Measurements from ENCODE around the gene C9orf85.
A peak's percentile ranks its signal among the peaks of the same experiment; 100 is the strongest.
"Not testable (repeated sequence)": the region's sequence is repeated elsewhere in the genome, so short reads cannot be mapped to it uniquely, and the experiment has no call there.

C9orf85 gene

DNA sequence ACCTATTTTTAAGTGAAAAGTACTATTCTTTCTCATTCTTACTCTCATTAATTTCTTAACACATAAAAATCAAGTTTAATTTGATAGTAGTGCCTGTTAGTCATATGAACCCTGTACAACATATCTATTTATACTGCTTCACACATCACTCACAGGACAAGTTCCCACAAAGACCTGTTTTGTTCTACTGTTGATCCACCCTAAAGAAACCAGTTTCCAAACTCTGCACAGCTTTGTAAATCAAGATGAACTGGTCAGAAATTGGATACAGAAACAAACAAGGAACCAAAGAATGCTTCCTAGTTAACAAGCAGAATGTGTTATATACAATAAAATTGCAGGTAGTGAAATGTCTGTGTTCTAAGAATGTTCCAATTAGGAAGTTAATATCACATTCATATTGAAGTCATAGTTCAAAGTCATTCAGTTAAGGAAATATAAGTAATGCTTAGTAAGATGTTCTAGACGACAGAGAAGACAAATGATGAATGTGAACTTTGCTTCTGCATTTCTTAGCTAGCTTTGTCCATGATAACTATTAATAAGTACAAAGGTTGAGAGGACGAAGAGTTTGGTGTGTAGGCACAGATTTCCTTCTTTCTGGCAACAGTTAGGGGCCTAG lies 33.4 kb downstream of the C9orf85 start:
- DNase-seq: no peak

DNA sequence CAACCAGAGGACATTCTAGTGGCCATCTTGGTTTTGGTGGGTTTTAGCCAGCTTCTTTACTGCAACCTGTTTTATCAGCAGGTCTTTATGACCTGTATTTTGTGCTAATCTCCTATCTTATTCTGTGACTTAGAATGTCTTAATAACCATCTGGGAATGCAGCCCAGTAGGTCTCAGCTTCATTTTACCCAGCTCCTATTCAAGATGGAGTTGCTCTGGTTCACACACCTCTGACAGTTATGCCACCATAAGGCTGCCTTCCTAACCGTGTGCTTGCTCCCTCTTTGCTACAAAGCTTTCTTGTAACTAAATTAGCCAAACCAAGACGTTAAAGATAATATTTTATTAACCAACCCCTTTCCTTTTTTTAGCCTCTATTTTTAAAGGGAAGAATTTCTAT lies 43.2 kb downstream of the C9orf85 start:
- not testable (repeated sequence) for DNase-seq

DNA sequence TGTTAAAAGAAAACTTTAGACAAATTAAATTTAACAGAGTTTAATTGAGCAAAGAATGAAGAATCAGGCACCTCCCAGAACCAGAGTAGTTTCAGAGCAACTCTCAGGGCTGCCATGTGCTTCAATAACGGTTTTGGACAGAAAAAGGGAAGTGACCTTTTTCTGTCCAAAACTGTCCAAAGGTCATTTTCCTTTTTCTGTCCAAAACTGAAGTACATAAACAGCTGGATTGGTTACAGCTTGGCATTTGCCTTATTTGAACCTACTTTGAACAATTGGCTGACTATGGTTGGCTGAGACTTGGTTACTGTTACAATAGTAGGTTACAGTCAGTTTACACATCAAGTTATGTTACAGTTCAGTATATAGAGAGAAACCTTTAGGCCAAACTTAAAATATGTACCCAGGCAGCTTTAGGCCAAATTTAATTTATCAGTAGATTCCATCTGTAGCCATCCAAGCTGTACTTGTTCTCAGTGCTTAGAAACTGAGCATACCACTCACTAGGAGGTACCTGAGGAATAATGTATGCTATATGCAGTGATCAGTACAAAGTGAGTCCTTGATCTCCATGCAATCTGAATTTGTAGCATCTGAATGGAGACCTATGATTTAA lies 44.0 kb downstream of the C9orf85 start:
- DNase-seq: no peak

DNA sequence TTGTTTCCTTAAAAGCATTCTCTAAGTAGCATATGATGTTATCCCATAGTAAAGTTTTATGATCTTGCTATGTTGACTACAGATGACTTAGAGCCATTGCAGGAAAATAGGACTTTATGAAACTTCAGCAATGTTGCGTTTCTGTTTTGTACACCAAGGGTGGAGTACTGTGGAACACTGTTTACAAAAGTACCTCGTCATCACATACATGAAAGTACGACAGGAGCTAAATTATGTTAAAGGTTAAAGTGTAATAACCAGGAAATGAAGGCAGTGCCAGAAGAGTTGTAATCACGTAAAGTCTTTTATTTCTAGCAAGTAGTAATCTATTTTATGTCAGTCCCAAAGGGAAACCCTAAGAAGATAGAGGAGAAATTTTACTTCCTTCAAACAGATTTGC lies 50.9 kb downstream of the C9orf85 start:
- DNase-seq: no peak

DNA sequence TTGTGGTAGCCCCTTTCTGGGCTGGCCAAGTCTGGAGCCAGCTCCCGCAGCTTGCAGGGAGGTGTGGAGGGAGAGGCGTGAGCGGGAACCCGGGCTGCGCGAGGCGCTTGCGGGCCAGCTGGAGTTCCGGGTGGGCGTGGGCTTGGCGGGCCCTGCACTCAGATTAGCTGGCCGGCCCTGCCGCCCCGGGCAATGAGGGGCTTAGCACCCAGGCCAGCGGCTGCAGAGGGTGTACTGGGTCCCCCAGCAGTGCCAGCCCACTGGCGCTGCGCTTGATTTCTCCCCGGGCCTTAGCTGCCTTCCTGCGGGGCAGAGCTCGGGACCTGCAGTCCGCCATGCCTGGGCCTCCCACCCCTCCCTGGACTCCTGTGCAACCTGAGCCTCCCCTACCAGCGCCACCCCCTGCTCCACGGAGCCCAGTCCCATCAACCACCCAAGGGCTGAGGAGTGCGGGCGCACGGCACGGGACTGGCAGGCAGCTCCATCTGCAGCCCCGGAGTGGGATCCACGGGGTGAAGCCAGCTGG lies 52.1 kb downstream of the C9orf85 start:
- DNase-seq: not testable (repeated sequence)

DNA sequence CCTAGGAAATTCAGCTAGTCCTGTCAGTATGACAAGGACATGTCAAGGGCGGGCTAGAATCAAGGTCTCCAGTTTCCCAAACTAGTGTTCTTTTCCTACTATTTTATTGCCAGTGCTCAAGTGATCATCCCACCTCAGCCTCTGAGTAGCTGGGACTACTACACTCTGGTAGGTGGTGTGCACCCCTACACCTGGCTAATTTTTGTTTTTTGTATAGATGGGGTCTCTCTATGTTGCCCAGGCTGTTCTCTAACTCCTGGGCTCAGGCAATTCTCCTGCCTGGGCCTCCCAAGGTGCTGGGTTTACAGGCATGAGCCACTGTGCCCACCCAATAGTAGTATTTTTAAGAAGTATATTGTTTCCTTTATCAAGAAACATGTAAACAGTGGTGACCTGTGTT lies 54.0 kb downstream of the C9orf85 start:
- no peak for DNase-seq

DNA sequence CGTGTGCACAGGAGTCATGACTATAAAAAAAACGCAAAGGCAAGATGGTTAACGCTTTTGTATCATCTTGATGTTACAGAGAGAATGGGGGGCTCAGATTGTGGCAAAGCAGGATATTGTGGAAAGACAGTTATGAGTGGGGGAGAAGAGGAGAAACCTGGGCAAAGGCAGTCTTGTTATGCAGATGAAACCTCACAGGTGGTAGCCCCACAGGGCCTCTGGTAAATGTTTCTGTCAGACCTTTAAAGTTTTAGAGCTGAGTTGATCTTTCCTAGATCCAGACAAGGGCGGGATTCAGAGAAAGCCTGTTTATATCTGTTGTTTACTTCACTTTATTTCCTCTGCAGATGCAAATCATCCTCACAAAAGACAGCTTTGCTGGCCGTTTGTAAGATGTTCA lies 55.2 kb downstream of the C9orf85 start:
- no peak for DNase-seq

DNA sequence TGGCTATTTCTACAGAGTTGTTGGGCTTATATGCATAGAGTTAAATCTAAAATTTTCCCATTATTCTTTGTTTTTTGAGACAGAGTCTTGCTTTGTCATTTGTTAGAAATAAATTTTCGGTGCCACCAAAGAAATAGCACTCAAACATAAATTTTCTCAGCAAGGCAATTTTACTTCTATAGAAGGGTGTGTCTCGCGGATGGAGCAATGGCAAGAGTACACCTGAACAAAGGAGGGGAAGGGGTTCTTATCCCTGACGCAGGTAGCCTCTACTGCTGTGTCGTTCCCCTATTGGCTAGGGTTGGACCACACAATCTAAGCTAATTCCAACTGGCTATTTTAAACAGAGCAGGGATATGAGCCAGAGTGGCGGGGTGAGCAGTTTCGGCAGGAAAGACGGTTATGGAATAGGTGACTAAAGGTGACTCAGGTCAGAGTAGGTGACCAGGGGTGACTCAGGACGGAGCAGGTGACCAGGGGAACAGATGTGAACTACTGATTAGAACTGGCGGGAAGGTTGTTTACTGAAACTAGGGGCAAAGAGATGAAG lies 57.2 kb downstream of the C9orf85 start:
- DNase-seq: no peak

DNA sequence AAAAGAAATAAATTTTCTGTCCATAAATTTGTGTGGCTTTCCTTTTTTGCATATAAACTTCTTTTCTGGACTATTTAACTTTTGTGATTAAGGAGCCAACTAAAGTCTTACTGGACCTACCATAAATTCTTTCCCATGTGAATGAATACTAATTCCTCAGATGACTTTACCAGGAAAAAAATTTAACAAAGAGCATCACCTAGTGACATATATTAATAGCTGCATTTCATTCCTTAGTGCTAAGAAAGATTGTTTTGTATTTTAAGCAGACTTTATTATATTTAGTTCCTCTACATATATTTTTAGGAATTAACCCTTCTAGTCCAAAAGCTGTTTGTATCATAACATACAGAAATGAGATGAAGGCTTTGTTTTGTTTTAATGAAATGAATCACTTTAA lies 64.4 kb downstream of the C9orf85 start:
- DNase-seq: no peak

DNA sequence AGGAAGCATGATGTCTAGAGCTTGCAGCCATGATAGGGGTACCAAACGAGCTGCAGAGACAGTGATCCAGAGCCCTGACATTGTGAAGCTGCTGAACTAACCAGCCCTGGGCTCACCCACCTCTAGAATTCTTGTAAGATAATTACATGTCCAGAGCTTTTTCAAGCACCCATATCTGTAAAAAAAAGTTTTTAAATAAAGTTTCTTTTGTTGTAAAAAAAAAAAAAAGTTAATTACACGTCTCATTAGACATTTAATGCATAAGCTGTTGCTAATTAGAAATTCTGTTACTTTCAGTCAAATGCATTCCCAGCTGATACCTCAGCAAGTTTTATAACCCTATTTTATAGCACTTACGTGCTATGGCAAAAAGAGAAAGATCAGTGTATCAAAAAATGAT lies 65.6 kb downstream of the C9orf85 start:
- DNase-seq: no peak

DNA sequence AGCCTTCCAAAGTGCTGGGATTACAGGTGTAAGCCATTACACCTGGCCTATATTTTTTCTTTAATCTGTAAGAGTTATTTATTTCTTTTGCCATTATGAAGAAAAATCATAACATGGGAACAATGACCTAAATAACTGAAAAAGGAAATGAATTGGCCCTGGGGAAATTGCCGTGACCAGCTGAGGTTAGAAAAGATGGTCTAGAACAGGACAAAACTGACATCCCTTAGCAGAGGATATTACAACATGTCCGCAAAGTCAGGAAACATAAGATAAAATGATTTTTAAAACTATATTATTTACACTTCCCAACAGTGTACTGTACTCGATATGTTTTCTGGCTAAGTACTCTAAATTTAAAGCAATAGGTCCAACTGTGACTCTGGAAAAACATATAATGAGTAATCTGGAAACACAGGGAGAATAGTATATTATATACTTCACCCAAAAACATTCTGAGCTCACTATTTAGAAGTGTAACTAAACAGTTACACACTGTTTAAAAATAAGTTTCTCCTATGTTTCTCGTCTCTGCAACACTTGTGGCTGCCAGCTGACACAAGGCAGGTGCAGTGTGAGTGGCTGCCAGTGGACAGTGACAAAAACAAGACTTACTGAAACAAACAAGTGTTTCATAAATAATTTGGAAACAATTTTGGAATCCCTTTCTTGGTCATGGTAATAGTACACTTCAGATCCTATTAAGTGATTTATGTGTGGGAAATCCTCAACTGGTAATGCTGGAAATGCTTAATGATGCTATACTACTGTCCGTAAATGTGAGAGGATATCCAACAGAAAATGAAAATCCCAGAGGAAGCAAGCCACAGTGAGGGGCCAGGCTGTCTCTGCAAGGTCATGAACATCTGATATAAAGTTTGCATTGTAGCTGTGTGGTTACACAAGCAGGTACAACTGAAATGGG lies 69.1 kb downstream of the C9orf85 start:
- no peak for DNase-seq

DNA sequence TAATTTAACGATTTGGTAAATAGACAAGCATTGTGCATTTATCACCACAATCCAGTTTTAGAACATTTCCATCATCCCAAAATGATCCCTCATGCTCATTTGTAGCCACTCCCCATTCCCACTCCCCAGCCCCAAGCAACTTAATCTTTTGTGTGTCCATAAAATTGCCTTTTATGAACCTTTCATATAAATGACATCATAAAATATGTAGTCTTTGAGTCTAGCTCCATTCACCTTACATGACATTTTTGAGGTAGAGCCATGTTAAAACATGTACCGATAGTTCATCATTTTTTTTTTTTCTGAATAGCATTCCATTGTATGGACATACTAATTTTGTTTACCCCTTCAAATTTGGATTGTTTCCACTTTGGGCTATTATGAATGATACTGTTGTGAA lies 70.5 kb downstream of the C9orf85 start:
- DNase-seq: no peak

DNA sequence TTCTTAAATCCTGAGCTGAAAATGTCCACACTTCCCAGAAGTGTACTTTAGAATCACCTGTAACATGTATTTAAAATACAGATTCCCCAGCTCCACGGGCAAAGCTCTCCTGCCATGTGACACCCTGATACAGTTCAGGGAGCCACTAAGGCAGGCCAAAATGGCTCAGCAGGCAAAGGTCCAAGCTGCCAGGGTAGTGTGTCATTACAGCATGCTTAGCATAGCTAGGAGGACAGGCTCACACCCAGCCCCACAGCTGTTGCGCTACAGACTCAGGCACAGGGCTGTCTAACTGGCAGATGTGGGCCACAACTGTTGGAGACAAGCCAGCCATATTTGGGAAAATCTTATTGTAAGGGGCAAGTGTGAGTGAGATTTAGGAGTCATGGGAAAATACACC lies 73.0 kb downstream of the C9orf85 start:
- peak; percentile 28 for DNase-seq

DNA sequence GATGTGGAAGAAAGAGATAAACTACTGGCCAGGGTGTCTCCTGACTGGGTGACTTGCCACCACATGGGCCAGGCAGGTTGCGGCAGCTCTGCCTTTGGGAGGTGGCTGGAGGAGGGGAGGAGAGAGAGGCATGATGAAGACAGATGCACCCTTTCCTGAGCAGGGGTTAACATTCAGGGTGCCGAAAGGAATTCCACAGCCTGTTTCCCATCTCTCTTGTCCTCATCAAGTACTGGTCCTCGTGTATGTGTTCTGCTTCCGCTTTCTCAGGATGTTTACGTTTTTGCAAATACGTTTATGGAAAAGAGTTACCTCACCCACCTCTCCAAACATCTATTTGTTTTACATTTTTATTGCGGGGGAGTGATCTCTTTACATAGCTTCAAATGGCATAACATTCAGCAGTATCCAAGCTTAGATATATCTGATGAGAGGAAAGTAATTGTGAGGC lies 73.4 kb downstream of the C9orf85 start:
- no peak for DNase-seq

DNA sequence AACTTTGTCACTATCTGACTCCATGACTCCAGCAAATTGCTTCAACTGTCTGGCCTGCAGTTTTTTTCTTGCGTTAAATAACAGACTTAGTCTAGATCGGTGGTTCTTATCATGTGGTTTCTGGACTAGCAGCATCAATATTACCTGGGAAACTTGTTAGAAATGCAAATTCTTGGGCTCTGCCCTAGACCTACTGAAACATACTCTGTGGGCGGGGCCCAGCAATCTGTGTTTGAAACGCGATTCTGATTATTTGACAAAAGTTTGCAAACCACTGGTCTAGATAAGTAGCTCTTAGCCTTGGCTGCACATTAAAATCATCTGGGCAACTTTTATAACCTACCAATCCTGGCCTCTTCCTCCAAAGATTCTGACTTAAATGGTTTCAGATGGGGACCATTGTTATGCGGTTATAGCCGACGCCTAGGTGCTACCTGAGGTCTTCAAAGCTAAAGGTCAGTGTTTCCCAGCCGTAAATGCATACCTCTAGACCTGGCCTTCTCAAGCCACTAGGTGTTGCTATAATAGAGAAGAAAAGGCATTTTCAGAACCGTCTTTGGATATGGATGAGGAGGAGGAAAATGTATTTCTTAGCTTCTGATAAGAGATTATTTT lies 74.0 kb downstream of the C9orf85 start:
- no peak for DNase-seq

DNA sequence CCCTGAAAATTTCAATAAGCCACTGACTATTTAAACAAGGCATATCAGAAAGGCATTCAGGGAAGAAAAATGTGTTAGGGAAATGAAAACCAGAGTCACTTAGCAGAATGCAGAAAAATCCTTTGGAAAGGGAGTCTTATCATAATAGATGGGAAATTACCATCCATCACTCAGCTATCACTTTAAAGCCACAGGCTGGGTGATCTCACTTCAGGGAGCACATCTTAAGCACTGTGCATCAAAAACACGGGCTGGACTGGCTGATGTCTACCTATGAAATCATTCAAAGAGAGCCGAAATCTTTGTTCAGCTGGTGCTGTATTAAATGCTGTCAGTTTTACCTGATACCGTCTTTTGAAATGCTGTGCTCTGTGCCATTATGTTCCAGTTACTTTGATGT lies 75.5 kb downstream of the C9orf85 start:
- no peak for DNase-seq

DNA sequence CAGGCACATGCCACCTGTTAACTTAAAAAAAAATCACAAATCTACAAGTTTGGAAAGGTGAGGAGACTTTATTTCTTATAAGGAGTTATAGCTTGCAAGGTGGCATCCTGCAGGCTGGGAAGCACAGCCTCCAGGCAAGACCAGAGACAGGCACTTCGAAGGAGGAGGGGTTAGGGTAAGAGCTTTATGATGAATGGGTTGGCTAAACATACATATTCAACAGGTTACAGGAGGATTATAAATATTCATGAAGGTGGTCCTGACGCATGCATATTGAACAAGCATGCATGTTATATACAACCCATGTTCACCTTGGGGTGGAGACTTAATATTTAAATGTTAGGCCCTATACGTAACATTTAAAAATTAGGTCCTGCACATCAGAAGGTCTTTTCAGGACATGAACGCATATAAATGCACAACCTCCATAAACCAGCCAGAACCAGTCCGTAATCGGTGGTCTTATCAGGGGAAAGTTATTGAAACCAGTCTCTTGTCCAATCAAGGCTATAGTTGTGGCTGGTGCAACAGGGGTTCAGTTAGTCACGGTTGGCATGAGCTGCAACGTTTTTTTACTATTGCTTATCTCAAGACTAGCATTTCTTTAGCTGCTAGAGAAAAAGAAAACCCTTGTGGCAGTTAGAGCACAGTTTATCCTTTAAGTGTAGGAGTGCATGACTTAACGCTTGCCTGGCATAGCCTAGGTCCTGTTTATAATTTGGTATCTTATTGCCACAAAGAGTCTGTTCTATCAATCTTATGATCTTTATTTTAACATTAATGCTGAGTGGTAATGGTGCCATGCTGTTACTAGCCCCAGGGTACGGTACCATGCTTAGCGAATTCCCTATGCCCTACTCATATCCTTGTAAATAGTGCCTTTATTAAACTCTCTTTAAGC lies 76.3 kb downstream of the C9orf85 start:
- no peak for DNase-seq

DNA sequence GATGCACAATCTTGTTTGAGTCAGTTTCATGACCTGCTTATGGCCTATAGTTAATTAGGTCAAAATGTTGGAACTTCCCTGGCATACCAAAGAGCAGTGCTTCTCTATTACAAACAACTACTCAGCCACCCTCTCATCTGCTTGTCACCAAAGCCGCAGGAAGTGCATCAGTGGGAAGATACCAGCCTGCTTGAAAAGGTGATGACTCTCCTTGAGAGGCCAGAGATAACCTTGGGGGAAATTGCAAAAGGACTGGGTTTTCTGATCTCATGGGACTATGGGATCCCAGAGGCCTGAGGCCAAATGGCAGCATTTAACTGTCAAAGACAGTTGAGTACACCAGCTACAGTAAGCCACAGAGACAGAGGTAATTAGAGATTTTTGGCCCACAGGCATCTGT lies 79.0 kb downstream of the C9orf85 start:
- DNase-seq: no peak

DNA sequence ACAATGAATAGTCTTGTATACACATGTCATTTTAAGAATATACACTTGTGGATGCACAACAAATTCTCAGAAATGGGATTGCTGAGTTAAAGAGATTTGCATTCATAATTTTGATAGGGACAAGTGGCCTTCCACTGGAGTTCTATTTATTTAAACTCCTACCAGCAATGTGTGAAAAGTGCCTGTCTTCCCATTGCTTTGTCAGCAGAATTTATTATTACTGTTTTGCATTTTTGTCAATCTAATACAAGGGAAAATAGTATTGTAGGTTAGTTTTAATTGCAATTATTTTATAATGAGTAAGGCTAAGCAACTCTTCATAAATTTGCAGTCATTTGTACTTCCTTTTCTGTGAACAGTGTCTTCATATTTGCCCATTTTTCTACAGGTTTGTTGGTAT lies 94.0 kb downstream of the C9orf85 start:
- DNase-seq: no peak

DNA sequence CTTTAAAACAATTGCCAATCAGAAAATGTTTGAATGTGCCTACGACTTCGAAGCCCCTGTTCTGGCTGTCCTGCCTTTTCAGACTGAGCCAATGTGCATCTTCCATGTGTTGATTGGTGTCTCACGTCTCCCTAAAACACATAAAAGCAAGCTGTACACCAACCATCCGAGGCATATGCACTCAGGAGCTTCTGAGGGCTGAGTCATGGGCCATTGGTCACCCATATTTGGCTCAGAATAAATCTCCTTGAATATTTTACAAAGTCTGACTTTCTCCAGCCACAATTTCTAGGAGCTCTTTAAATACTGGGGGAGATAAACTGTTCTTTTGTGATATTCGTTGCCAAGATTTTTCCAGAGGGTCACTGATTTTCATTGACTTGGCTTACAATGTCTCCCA lies 95.1 kb downstream of the C9orf85 start:
- no peak for DNase-seq

DNA sequence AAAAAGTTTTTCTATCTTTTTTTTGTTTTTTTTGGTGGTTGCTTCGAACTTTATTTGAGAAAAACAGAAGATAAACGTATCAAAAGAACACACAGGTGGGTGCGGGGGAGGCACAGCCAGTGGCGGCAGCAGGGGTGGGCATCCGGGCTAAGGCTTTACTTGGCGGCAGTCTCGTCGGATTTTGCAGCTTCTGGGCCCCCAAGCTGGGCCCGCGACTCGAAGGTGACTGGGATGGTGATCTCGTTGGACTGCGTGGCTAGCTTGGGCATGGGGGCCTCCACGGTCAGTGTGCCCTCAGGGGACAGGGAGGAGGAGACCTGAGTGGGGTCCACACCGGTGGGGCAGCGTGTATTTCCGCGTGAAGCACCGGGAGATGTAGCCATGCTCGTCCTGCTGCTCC lies 96.3 kb downstream of the C9orf85 start:
- DNase-seq: not testable (repeated sequence)

DNA sequence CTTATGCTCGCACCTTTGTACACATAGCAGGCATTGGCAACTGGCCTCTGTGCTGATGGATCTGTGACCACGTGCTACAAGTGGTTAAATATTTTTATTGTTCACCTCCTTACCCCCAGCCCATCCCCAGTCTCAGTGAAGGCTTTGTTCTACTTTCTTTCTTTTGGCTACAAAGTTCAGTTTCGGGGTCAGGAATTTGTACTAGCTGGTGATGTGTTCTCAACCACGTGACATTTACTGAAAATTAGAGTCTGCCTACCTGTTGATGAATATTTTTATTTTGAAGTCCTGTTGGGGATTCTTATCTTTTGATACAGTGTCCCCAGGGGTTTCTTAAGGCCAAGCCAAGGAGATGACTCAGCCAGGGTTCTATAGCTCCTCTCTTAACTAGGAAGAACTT lies 101.2 kb downstream of the C9orf85 start:
- DNase-seq: no peak

All from amniotic stem cell (primary cell).